Heart right ventricle (tissue), 16 donors: ENCODE data around the gene IKZF1. TPM values are rescaled to one million over a fixed set of nuclear protein-coding genes. Genes with fewer than 3 reads are reported as not detected.

Experiments
- ATAC-seq, 8 donors: fragments of 200-7000 bp; cut with Tn5 transposase; one replicate each; pipeline ENCODE4 v1.9.1; 2020; ENCODE audit warnings: mild to moderate bottlenecking in 8 of 8, moderate library complexity in 8 of 8, moderate number of reproducible peaks in 1 of 8
- DNase-seq, 2 donors: peaks; one replicate each; pipeline ENCODE4 v3.0.0-alpha.2; 2020
- H3K27ac ChIP-seq, 10 donors: fragments of 200-600 bp; sonication (generic) in 2 of 10; one replicate each; pipeline versions ENCODE4 v1.5.0 to v1.8.0; 2020 to 2022; ENCODE audit warnings: mild to moderate bottlenecking in 3 of 10
- H3K27me3 ChIP-seq, 7 donors: fragments of 200-600 bp; one replicate each; pipeline ENCODE4 v1.8.0; 2021 to 2022; ENCODE audit warnings: mild to moderate bottlenecking in 2 of 7
- H3K36me3 ChIP-seq, 9 donors: fragments of 200-600 bp; sonication (generic) in 1 of 9; one replicate each; pipeline versions ENCODE4 v1.5.0 to v1.8.0; 2020 to 2022; ENCODE audit warnings: mild to moderate bottlenecking in 2 of 9
- H3K4me1 ChIP-seq, 9 donors: fragments of 200-600 bp; sonication (generic) in 1 of 9; one replicate each; pipeline versions ENCODE4 v1.5.0 to v1.8.0; 2020 to 2022; ENCODE audit warnings: mild to moderate bottlenecking in 4 of 9
- H3K4me3 ChIP-seq, 10 donors: fragments of 200-600 bp; sonication (generic) in 2 of 10; one replicate each; pipeline versions ENCODE4 v1.5.0 to v1.8.0; 2020 to 2022; ENCODE audit warnings: mild to moderate bottlenecking in 7 of 10, moderate library complexity in 2 of 10
- H3K9me3 ChIP-seq, 11 donors: fragments of 200-600 bp in 10 of 11; sonication (generic) in 2 of 11; one replicate each; pipeline versions ENCODE4 v1.5.0 to v1.8.0; 2013 to 2022; ENCODE audit warnings: mild to moderate bottlenecking in 2 of 11, control low read depth in 1 of 11, moderate library complexity in 1 of 11
- WGBS, 2 donors: extraction: QIAGEN DNeasy Blood & Tissue Kit; methylation state at CpG; one replicate each; pipeline ENCODE4 v1.1.7; 2013; ENCODE audit warnings: inconsistent platforms in 1 of 2; 5-methylcytosine and 5-hydroxymethylcytosine counted together
- intact Hi-C, 10 donors: fragments of 100-400 bp; cut with DNase I; formaldehyde crosslinking; loops; one replicate each; pipeline versions ENCODE4 v1.11.1 to v1.14.2; 2022
- polyA plus RNA-seq, 2 donors: library from polyadenylated mRNA; stranded (reverse); fragments of 200-250 nt; gene quantifications; one replicate each; pipeline ENCODE4 v1.2.3, GENCODE V29; 2013
- total RNA-seq, 10 donors: library from RNA; stranded (reverse); fragmentation: NEBNext Ultra II Directional in 3 of 10; extraction: Animal tissue kit (Norgen Biotek cat#: 25700) in 3 of 10; gene quantifications; one replicate each; pipeline versions ENCODE4 v1.2.1 to v1.2.4, GENCODE V29; 2021 to 2023
- TF ChIP-seq, protein P1 (sequence below), 9 donors: fragments of 200-600 bp; sonication (generic) in 2 of 9; IDR thresholded peaks; one replicate each; pipeline versions ENCODE4 v1.5.0 to v1.8.0; 2021 to 2022; ENCODE audit warnings: antibody characterized with exemption in 9 of 9, mild to moderate bottlenecking in 5 of 9, moderate library complexity in 1 of 9
- donor health status: Arrhythmogenic right ventricular cardiomyopathy.
- donor health status: ischemic (EF 13 %, LVEDD 7.1; RV severe dilation, severe dysfunction).
- donor health status: healthy with polysubstance abuse.
- donor health status: DM: no; HTN: yes; CAD: no.
- donor health status: DM: no; HTN: no; CAD: no.
- donor health status: ischemic (EF 25% LVEDD 6.9; RV normal size, moderate dysfunction).
- donor health status: ischemic (EF 25% LVEDD 5.7; RV mildly dilated, moderate dysfunction).
- donor health status: healthy.
- donor health status: DM: yes; HTN: yes; CAD: no.
- donor health status: Ischemic cardiomyopathy.
- donor health status: ischemic (EF 35%, LVEDD 5.7; RV mildly dilated, moderate dysfunction).
- donor health status: nonischemic (EF 11% LVEDD 7.7; RV severe dilation, severe dysfunction).
- donor health status: DM: yes; HTN: yes; CAD: no.
- donor health status: PGD.
- donor health status: ischemic (EF 29% LVEDD 5.4; RV normal size, mild dysfunction).
- donor health status: nonischemic (EF 23%, LVEDD 6.1; RV moderate dilation, normal function).

Gene IKZF1
- total and polyA plus RNA-seq, 12 donors = 0.46 to 20.2 (median 1.7) TPM

DNA sequence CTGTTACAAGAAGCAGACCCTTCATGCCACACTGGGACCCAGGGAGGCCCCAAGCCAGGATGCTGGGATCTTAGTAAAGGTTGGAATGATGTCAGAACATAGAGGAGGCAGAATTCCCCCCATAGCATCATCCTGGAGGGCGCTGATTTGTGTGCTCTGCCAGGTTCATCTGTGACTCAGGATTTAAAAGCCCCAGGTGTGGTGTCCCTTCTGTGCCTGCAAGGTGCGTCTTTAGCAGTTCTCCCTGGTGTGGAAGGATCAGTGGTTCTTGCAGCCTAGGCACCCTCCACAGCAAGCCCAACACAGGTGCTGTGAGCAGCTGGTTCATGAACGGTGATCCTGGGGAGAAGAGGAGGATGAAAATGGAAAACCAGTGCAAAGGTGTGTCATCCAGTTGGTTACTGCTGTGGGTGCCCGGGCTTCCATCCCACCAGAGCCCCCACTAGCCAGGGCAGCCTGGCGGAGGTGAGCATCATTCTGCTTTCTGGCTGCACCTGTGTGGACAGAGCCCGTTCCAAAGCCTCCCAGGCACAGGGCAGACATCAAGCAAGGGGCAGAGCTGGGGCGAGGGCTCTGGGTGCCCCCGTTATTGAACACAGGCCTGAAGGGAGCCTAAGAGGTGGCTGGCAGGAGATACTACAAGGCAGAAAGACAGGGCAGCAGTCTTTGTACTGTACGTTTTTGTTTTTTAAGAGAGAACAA is 49.5 kb downstream of the IKZF1 start:
- DNase-seq (no peak), ATAC-seq (no peak)
- Histone ChIP-seq H3K27me3 (peaks cover 0 to 40% (median 6%) of the 10 kb centered on the region in 7 donors), H3K4me1 (peaks cover 0 to 89% (median 0%) of the 10 kb centered on the region in 9 donors), H3K27ac (peak overlapping the region in 1 of 10 donors; percentile 28), H3K36me3 (peaks cover 0 to 17% (median 0%) of the 10 kb centered on the region in 9 donors), H3K4me3 (no peak overlapping the region), H3K9me3 (no peaks in the 10 kb centered on the region)
- TF ChIP-seq, protein P1, sequence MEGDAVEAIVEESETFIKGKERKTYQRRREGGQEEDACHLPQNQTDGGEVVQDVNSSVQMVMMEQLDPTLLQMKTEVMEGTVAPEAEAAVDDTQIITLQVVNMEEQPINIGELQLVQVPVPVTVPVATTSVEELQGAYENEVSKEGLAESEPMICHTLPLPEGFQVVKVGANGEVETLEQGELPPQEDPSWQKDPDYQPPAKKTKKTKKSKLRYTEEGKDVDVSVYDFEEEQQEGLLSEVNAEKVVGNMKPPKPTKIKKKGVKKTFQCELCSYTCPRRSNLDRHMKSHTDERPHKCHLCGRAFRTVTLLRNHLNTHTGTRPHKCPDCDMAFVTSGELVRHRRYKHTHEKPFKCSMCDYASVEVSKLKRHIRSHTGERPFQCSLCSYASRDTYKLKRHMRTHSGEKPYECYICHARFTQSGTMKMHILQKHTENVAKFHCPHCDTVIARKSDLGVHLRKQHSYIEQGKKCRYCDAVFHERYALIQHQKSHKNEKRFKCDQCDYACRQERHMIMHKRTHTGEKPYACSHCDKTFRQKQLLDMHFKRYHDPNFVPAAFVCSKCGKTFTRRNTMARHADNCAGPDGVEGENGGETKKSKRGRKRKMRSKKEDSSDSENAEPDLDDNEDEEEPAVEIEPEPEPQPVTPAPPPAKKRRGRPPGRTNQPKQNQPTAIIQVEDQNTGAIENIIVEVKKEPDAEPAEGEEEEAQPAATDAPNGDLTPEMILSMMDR (IDR thresholded peaks at IDR 0.05) = no peak
- intact Hi-C loops = no loop called here
- WGBS, 2 donors = 83 to 90% methylated on average over 9 of the region's 9 CpGs

DNA sequence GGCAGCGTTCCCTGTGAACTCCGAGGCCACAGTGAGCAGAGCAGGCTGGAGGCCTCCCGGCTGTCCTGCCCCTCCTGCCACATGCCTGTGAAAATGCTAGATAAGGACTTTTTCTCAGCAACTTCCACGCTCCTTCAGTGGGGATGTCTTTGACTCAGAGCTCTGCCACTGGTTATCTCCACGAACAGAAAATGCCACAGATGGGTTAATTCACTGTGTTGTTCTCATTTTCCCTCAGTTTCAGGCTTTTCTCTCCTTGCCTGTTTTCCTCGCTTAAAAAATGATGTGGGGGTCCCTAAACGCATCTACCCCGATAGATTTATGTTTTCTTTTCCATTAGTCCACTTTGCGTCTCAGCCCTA is 51.3 kb downstream of the IKZF1 start:
- DNase-seq = no peak

DNA sequence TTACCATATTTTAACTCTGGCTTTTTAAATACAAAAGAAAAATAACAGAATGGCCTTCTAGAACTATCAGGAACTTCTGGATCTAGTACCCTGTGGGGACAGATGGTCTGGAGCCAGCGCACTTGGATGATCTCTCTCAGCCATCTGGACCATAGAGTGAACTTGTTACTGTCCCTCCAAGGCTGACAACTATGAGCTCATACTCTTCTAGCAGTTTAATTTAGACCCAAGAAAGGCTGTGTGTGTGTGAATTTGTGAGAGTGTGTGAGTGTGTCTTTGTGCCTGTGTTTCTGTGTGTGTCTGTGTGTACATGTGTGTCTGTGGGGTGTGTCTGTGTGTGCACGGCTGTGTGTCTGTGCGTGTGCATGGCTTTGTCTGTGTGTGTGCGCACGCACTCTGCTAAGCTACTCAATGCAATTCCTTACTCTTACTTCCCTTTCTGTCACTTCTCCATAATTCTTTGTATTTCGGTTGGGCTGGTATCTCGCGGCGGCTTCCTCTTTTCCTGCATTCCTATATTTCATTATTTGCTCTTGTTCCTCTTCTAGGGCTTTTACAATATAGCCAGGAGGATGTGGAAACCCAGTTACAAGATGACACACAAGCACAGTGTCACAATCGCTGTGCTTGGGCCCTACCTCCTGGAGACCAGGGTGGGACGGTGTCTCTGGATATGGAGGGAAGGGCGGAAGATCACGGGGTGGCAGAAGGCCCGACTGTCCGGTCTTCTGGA is 51.9 kb downstream of the IKZF1 start:
- intact Hi-C loops = no loop called here
- peak; percentile 60 to 77 (median 70) for ATAC-seq
- TF ChIP-seq, protein P1 (IDR thresholded peaks at IDR 0.05) = no peak
- WGBS, 2 donors = 77 to 85% methylated on average over 15 of the region's 15 CpGs
- Histone ChIP-seq H3K4me1 (peaks cover 0 to 79% (median 0%) of the 10 kb centered on the region in 9 donors), H3K27me3 (peaks cover 0 to 47% (median 10%) of the 10 kb centered on the region in 7 donors), H3K27ac (peak overlapping the region in 1 of 10 donors; percentile 76), H3K36me3 (peaks cover 0 to 27% (median 0%) of the 10 kb centered on the region in 9 donors), H3K4me3 (peak overlapping the region in 1 of 10 donors; percentile 0), H3K9me3 (no peaks in the 10 kb centered on the region)
- DNase-seq = peak; percentile 17 to 32

More for the DNA sequence above, 51.3 kb downstream of the IKZF1 start:
- H3K27ac ChIP-seq = peak overlapping the region in 1 of 10 donors; percentile 76
- intact Hi-C loops = no loop called here
- H3K36me3 ChIP-seq = peaks cover 0 to 25% (median 0%) of the 10 kb centered on the region in 9 donors
- peaks cover 0 to 47% (median 10%) of the 10 kb centered on the region in 7 donors for H3K27me3 ChIP-seq
- H3K9me3 ChIP-seq = no peaks in the 10 kb centered on the region
- TF ChIP-seq, protein P1 (IDR thresholded peaks at IDR 0.05) = no peak
- 38 to 49% methylated on average over 9 of the region's 9 CpGs for WGBS, 2 donors
- peak overlapping the region in 1 of 10 donors; percentile 0 for H3K4me3 ChIP-seq
- H3K4me1 ChIP-seq = peaks cover 0 to 84% (median 0%) of the 10 kb centered on the region in 9 donors
- ATAC-seq = peak in 6 of 8 donors; percentile 47 to 69 (median 56)

DNA sequence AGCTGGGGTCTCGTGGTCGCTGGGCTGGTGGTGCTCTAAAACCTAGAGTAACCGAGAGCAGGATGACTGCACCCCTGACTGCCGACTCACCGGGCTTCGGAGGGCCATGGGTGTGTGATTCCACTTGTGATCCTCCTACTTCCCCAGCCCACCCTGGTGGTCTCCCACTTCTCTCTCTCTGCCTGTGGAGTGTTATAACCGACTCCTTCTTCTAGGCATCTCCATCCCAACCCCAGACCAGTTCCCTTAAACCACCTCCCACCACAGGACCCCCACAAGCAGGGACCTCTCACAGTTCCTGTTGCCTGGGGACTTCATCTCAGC is 52.4 kb downstream of the IKZF1 start:
- intact Hi-C loops = no loop called here
- ATAC-seq = no peak
- Histone ChIP-seq H3K4me3 (no peak overlapping the region), H3K27ac (peak overlapping the region in 1 of 10 donors; percentile 76), H3K4me1 (peaks cover 0 to 79% (median 0%) of the 10 kb centered on the region in 9 donors), H3K27me3 (peaks cover 0 to 48% (median 10%) of the 10 kb centered on the region in 7 donors), H3K36me3 (peaks cover 0 to 31% (median 0%) of the 10 kb centered on the region in 9 donors), H3K9me3 (no peaks in the 10 kb centered on the region)
- DNase-seq = no peak
- WGBS, 2 donors = 82 to 91% methylated on average over 7 of the region's 7 CpGs
- TF ChIP-seq, protein P1 (IDR thresholded peaks at IDR 0.05) = no peak
